HG03066 (cell line): ENCODE measurements around the gene DTYMK.
"Not testable (repeated sequence)": the region's sequence is repeated elsewhere in the genome, so short reads cannot be mapped to it uniquely, and the experiment has no call there.

ENCODE experiments used
- ATAC-seq: cut with Tn5 transposase; IDR thresholded peaks from one replicate; pipeline ENCODE4 v1.9.1; 2021; ENCODE audit warnings: low read depth; ENCODE audit not compliant: unreplicated experiment

DTYMK gene

DNA sequence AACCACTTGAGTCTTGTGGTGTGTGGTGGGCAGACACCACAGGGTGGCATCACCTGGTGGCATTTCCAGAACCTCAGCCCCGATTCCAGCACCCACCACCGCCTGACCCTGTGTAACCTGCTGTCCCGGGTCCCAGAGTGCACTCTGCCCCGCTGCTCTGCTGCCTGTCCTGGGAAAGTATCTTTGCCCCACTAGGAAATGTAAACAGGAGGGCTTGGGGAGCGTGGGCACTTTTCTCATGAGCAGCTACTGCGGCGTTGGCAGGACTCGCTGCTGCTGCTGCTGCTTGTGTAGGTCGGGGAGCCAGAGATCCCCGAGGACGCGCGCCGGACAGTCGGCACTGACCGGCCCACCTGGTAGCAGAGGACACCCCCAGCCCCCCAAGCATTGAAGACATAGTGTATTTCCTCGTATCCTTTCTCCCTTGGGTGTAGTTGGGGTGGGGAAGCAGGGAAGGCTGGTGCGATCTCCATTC lies 13.4 kb downstream of the DTYMK start:
- ATAC-seq: no peak

DNA sequence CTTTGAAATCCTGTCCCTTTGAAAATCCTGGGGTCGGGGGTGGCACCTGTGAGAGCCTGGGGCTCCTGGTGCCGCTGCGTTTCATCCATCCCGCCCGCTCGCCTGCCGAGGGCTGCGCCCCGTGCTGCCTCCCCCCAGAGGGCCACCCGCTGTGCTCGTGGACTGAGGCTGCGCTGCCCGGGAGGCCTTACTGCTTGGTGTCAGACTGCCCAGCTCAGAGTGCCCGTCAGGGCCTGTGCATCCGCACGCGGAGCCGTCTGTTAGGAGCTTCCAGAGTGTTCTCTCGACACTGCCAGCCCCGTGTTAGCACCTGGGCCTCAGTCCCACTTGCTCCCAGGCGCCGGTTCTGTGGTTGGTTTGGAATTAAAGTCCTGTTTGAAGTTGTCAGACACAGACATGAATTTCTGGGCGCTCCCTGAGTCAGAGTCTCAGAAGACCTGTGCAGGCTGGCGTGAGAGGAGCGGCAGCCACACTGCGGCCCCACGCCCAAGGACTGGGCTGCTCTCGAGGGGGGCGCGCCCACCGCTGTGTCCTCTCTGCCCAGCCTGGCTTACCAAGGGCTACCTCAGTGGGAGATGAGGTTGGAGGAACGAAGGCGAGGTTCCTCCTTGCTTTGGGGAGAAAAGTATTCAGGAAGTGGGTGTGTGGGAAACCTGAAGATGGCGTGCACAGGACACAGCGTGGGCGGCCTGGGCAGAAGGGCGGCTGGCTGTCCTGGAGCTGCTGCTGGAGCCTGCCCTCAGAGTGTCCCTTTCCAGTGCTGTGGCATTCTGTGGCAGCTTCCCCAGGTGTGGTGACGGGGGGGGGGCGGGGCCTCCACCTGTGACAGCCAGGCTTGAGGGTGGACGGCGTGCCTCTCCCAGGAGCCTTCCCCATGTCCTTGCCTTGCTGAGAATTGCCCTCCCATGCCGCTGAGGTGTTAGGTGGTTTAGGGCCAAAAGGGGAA lies 14.1 kb downstream of the DTYMK start:
- ATAC-seq: no peak

- ATAC-seq: no peak
Measured at GRCh38 chr2:241671457-241672240, 15.0 kb downstream of the DTYMK start.

DNA sequence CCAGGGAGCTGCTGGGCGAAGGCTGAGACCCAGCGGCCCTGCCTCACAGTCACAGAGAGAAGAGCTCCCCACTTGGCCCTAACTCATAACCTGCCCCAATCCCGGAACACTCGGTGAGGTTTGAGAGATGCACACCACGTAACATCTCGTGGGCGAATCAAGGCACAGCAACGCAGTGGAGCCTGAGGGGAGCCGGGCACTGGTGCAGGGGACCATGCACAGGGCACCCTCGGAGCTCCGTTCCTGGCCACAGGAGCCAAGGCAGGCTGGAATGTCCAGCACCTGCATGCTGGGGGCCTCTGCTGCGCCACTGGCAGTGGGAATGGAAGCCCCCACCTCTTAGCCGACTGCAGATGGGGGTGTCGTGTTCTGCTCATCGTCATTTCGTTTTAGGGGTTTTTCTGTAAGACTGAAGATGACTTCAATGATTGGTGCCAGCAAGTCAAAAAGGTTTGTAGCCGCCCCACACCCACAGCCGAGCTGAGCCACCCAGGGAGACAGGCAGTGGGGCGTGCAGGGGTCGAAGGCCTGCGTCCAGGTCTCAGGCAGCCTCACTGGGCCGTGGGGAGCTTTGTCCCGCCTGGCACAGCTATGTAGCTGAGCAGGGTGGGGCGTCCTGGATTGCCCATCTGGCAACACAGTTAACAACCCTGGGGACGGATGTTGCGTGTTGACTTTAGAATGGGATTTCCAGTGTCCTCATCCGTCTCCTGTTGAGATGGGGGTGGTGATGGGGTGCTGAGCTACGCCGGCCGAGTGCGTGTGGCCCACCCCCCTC lies 16.1 kb downstream of the DTYMK start:
- ATAC-seq: no peak

- ATAC-seq: no peak
Measured at GRCh38 chr2:241668839-241669238, 17.8 kb downstream of the DTYMK start.

GRCh38 chr2:241668354-241668753 lies 18.3 kb downstream of the DTYMK start:
- no peak for ATAC-seq

DNA sequence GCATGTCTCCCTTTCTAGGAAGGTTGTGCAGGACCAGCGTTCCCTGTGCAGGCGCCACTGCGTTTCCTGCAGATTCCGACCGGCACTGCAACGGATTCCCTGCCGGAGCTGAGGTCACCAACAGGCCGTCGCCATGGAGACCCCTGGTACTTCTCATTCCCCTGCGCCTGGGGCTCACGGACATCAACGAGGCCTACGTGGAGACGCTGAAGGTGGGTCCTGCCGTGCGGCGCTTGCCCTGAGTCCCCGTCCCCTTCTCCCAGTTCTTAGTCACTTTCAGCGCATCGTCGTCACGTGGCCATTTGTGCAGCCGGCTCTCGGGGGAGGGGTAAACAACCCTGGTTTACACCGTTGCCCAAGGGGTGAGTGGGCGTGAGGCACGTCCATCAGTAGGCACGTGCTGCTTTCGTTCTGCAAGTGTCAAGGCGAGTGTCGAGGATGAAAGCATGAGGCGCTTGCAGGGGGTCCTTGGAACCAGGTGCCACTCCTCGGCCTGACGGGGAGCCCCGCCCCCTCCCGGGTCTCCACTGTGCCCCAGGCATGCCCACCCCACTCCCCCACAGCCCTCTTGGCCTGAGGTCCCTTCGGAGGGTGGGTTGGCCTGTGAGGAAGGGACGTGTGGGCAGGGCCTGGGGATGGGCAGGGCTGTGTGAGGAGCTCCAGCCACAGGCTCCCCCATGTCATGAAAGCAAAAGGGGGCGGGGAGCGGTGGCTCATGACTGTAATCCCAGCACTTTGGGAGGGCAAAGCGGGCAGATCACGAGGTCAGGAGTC lies 19.8 kb downstream of the DTYMK start:
- ATAC-seq: no peak

DNA sequence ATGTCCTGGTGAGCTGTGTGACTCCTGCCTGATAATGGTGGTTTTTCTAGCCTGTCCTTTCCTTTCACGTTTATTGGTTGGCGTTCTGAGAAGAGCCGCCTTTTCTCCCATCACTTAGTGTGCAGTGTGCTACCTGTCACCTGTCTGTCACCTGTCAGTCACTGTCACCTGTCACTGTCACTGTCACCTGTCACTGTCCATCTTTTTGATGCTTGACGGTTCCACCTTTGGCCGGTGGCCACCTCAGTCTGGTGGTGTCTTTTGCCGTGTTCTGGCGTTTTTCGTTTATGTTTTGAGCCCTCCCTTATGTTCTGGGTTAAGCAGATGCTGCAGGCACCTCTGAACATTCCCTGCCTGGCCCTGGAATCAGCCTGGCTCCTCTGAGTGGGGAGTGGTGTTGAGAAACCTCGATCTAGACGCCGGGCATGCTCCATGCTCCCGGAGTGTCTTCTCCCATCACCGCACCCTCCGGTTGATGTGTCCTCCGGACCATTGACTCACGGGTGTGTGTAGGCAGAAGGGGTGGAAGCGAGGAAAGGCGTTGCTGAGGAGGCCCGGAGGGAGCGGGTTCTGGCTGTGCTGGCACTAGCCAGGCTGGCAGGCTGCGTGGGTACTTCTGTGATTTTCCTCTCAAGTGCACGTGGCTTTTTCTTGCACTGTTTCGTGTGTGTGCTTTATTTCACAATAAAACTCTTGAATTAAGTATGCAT lies 20.7 kb downstream of the DTYMK start:
- ATAC-seq: no peak

GRCh38 chr2:241662731-241663130 lies 23.9 kb downstream of the DTYMK start:
- not testable (repeated sequence) for ATAC-seq

GRCh38 chr2:241660593-241661213 lies 25.9 kb downstream of the DTYMK start:
- ATAC-seq: no peak

GRCh38 chr2:241659150-241659739 lies 27.4 kb downstream of the DTYMK start:
- ATAC-seq: no peak

DNA sequence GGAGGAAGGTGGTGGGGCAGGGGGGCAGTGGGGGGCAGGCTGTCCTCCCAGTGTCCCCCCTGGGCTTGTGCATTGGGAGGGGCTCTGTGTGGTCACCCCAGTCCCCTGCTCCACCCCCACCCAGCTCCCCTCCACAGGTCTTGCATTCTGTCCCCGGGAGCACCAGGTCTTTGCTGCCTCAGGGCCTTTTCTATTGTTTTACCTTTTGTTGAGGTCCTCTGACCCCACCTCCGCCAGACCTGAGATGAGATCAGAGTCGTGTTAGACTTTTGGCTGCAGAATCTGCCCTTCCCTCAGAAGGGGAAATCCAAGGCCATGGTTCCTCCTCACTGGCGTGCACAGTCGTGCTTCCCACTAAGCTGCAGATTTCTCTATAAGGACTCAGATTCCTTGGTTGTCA lies 28.3 kb downstream of the DTYMK start:
- no peak for ATAC-seq

- no peak for ATAC-seq
Measured at GRCh38 chr2:241657786-241658254, 28.8 kb downstream of the DTYMK start.

DNA sequence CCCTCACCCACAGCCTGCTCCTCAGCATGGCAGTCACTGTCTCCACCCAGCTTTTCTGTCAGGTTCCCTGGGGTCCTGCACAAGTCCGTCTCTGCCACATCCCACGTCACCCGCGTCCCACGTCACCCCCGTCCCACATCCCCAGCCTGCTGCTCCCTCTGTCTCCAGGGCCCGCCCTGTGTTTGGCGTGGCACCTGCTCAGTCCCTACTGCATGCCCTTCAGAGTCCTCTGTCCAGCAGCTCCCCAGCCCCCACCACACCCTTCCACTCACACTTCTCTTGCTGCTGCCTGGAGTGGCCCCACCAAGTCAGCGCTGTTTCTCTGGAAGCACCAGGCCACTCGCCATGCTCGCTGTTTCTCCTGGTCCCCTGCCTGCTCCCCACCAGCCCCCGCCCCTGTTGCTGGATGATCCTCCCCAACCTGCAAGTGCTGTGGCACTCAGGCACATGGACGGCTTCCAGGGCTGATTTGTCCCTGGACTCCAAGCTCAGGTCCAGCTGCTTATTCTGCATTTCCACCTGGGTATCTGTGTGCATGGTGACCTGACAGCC lies 30.3 kb downstream of the DTYMK start:
- ATAC-seq: no peak

GRCh38 chr2:241655516-241656189 lies 31.0 kb downstream of the DTYMK start:
- no peak for ATAC-seq

- ATAC-seq: no peak
Measured at GRCh38 chr2:241654551-241654950, 32.1 kb downstream of the DTYMK start.

DNA sequence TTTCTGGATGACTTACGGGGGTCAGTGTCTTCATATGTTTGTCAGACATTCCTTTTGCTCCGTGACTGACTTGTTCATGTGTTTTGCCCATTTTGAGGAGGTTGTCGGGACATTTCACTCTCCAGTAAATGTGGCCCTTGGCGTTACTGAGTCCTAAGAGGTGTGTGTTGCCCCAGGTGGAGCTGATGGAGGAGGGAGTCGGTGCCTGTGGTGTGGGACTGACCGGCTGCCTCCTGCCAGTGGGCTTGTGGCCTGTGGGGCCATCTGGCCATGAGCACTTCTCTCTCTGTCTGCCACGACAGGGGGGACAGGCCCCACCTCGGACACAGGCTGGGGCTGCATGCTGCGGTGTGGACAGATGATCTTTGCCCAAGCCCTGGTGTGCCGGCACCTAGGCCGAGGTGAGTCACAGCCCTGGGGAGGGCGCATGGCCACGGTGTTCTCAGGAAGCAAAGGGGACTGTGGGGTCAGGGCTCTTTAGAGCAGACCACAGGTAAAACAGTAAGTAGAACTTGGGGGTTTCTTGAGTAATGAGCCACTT lies 33.3 kb downstream of the DTYMK start:
- no peak for ATAC-seq
